Astrocyte of the cerebellum (primary cell): ENCODE results near the gene EIF1AD.

Source experiments
- DNase-seq: peaks from one replicate; pipeline ENCODE4 v3.0.0-alpha.2; 2011; ENCODE audit warnings: low read depth
- H3K4me3 ChIP-seq: 2 replicates; pipeline ENCODE4 v1.5.1; 2011; ENCODE audit warnings: mild to moderate bottlenecking, low read depth, low read length, moderate library complexity
- in situ Hi-C: cut with HindIII; loops from 2 replicates; pipeline ENCODE4 v1.10.0; 2017; ENCODE audit warnings: low sequenced_read_pairs
- TF ChIP-seq, protein P1 (sequence below): IDR thresholded peaks from 2 replicates; pipeline ENCODE4 v1.5.1; 2012; ENCODE audit warnings: low read length, low read depth, moderate library complexity, mild to moderate bottlenecking; ENCODE audit errors: missing control alignments

EIF1AD gene

GRCh38 chr11:66008468-66009101 lies 6.6 kb upstream of the EIF1AD start:
- TF ChIP-seq, protein P1, sequence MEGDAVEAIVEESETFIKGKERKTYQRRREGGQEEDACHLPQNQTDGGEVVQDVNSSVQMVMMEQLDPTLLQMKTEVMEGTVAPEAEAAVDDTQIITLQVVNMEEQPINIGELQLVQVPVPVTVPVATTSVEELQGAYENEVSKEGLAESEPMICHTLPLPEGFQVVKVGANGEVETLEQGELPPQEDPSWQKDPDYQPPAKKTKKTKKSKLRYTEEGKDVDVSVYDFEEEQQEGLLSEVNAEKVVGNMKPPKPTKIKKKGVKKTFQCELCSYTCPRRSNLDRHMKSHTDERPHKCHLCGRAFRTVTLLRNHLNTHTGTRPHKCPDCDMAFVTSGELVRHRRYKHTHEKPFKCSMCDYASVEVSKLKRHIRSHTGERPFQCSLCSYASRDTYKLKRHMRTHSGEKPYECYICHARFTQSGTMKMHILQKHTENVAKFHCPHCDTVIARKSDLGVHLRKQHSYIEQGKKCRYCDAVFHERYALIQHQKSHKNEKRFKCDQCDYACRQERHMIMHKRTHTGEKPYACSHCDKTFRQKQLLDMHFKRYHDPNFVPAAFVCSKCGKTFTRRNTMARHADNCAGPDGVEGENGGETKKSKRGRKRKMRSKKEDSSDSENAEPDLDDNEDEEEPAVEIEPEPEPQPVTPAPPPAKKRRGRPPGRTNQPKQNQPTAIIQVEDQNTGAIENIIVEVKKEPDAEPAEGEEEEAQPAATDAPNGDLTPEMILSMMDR: no peak
- no peak overlapping the region for H3K4me3 ChIP-seq
- in situ Hi-C loops: no loop called here
- no peak for DNase-seq

DNA sequence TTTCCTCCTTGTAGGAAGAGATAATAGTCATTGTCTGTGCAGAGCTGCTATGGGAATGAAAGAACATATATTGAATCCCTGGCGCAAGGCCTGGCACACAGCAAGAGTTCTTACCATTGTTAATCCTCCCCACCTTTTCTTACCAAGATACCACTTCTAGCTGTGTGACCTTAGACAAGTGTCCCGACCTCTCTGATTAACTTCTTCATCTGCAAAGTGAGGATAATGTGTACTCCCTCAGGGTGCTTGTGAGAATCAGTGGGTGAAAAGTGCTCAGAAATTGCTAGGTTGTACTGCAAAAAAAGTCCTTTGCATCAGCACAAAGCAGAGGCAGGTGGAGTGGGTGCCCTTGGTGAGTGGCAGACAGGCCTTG lies 6.1 kb upstream of the EIF1AD start:
- in situ Hi-C loops: no loop called here
- H3K4me3 ChIP-seq: no peak overlapping the region
- no peak for DNase-seq
- TF ChIP-seq, protein P1: no peak

GRCh38 chr11:66007201-66007634 lies 5.3 kb upstream of the EIF1AD start:
- no peak for DNase-seq
- in situ Hi-C loops: no loop called here
- no peak overlapping the region for H3K4me3 ChIP-seq
- TF ChIP-seq, protein P1: no peak

DNA sequence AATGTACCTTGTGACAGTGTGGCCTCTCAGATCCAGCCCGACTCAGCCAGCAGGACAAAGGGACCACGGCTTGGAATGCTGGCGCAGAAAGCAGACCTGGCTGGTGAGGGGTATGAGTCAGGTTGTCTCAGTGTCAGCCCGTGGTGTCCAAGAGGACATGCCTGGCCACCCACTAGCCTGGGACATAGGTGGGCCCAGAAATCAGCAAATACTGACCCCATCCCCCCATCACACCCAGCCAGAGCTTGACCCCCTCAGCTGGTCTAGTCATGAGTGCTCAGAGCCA lies 4.9 kb upstream of the EIF1AD start:
- TF ChIP-seq, protein P1: no peak
- in situ Hi-C loops: no loop called here
- DNase-seq: no peak
- H3K4me3 ChIP-seq: no peak overlapping the region

DNA sequence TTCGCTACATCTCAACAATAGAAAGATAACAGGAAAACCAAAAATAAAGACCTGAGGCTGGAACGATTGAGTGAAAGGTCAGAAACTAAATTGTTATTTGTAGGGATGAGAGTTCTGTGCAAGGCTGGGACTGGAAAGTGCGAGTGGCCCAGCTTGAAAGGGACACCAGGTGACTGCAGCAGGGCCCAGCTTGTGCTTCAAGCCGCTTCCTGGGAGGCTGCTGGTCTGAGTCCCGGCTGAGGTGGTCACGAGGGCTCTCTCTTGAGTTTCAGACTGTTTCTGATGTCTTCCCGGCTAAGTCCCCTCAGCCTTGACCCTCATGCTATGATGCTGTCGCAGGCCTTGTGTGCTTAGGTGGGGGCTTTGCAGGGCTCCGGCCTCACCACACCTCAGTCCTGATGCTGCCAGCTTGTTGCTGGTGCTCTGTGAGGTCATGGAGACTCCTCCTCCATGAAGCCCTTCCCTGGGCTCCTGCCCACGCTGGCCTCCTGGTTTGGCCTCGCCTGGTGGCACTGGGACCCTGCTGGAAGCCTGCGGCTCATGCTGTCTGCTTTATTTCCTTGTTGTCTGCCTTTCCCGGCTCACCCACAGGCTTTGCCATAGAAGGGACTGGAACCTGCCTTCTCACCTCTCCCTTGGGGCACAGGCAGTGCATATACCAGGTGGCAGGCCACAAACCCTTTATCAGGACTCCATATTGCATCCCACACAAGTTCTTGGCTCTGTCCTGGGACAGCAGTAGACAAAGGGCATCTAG lies 4.4 kb upstream of the EIF1AD start:
- in situ Hi-C loops: no loop called here
- H3K4me3 ChIP-seq: no peak overlapping the region
- TF ChIP-seq, protein P1: no peak
- DNase-seq: no peak

DNA sequence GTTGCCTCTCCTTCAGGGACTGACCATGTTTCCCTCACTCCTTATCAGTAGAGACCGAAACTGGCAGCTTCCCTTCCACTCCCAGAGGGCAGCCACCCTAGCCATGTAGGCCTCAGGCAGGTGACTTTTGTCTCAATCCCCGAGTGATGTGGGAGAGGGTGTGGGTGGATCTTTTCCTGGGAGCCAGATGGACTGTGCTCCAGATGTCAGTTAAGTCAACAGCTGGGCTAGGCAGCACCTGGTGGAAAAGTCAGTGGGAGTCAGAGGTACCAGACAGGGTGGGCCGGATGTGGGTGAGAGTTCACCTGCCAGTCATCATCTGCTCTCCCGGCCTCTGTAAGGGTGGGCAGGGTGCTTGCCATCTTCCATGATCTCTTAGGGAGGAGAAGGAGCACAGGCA lies 2.2 kb upstream of the EIF1AD start:
- DNase-seq: no peak
- TF ChIP-seq, protein P1: no peak
- H3K4me3 ChIP-seq: no peak overlapping the region
- in situ Hi-C loops: no loop called here

DNA sequence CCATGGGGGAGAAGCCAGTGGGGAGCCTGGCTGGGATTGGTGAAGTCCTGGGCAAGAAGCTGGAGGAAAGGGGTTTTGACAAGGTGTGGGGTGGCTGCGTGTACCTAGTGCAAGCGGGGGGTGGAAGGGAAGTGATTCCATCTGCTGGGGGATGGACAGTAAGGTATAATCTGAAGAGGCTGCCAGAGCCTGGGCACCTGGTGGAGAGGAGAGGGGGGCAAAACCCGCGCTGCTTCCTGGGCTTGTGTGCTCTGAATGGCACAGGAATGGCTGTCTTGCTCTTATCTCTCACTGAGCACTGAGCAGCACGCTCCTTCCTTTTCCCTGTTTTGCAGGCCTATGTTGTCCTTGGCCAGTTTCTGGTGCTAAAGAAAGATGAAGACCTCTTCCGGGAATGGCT lies 1.3 kb upstream of the EIF1AD start:
- in situ Hi-C loops: no loop called here

More for the DNA sequence above, 1.3 kb upstream of the EIF1AD start:
- H3K4me3 ChIP-seq: peak overlapping the region; percentile 73
- TF ChIP-seq, protein P1: no peak
- DNase-seq: no peak
